ENCODE measurements around the gene BLM. TPM values are rescaled to one million over a fixed set of nuclear protein-coding genes. Genes with fewer than 3 reads are reported as not detected.

BLM gene
- total RNA-seq, 1 experiment from 2014 or later = 41.3 TPM

DNA sequence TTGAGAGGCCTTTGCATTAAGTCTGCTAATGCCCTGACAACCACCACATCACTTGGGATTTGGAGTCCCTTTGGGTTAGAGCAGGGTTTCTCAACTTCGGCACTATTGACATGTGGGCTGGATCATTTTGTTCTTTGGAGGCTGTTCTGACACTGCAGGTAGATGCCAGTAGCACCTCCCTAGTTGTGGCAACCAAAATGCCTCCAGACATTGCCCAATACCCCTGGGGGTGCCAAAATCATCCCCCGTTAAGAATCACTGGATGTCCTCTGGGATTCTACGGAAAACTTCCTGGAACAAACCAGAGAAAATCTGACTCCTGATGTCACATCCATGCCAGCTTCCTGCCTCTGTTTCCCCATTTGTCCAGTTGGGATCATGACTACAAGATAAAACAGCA is 37.2 kb upstream of the BLM start:
- Histone ChIP-seq H2BK15ac (ENCODE audit: low read depth, low read length) (no peak overlapping the region), H3K27ac (ENCODE audit: insufficient read length, low read depth, low read length) (no peak overlapping the region), H3K79me2 (ENCODE audit: insufficient read depth, low read length) (no peaks in the 10 kb centered on the region), H3K23ac (ENCODE audit: insufficient read length, low read depth, low read length) (no peak overlapping the region), H2BK120ac (ENCODE audit: low read depth, low read length, poor library complexity, severe bottlenecking) (no peak overlapping the region), H3K4ac (ENCODE audit: low read depth, low read length) (no peak overlapping the region), H3K14ac (ENCODE audit: insufficient read depth, low read length) (no peak overlapping the region), H3K23me2 (ENCODE audit: insufficient read length, low read depth, low read length, poor library complexity, severe bottlenecking) (no peaks in the 10 kb centered on the region), H3K9ac (ENCODE audit: extremely low read depth, insufficient read length, low read length) (no peak overlapping the region), H4K20me1 (ENCODE audit: control insufficient read depth, insufficient read depth, insufficient read length) (no peaks in the 10 kb centered on the region), H3K18ac (ENCODE audit: insufficient read length, low read depth, low read length) (no peak overlapping the region), H3K56ac (ENCODE audit: insufficient read length, low read depth, low read length) (no peak overlapping the region), H3K9me3 (ENCODE audit: control insufficient read depth, low read depth, low read length) (no peaks in the 10 kb centered on the region), H3K79me1 (ENCODE audit: insufficient read depth, low read depth, low read length, poor library complexity, severe bottlenecking) (no peaks in the 10 kb centered on the region), H3K27me3 (ENCODE audit: insufficient read depth, low read length) (no peaks in the 10 kb centered on the region), H2BK5ac (ENCODE audit: insufficient read length, low read length) (no peak overlapping the region), H2AK5ac (ENCODE audit: insufficient read length, low read length) (no peak overlapping the region), H2AFZ (ENCODE audit: low read length) (no peak overlapping the region), H2BK12ac (ENCODE audit: insufficient read length, low read depth, low read length) (no peak overlapping the region), H3K4me1 (ENCODE audit: insufficient read depth, low read length) (no peaks in the 10 kb centered on the region), H3T11ph (ENCODE audit: low read length) (no peak overlapping the region), H2BK20ac (ENCODE audit: low read depth, low read length, poor library complexity, severe bottlenecking) (no peak overlapping the region), H4K8ac (replicated peaks; ENCODE audit: insufficient read length, low read depth, low read length) (peak overlapping the region; percentile 38), H4K91ac (ENCODE audit: insufficient read length, low read depth, low read length) (no peak overlapping the region), H3K4me2 (ENCODE audit: insufficient read depth, insufficient read length, low read length) (no peak overlapping the region), H4K5ac (ENCODE audit: insufficient read length, low read depth, low read length) (no peak overlapping the region)
- no CpG with 5 or more reads among the region's 3 CpGs for WGBS (ENCODE audit: extremely low coverage, insufficient read length, low lambda C conversion rate)
- H3K4me3 Mint-ChIP-seq = no peak overlapping the region
- no peak overlapping the region for H3K27ac Mint-ChIP-seq
- no peak for DNase-seq
- no peak for TF ChIP-seq CTCF (conservative IDR thresholded peaks at IDR 0.05)
- H3K9me3 Mint-ChIP-seq = peaks cover 3% of the 10 kb centered on the region in 2 experiments; a peak in 1 of 5 replicates
- H3K36me3 Mint-ChIP-seq (ENCODE audit: insufficient read depth in 1 of 3, low read depth in 3 of 3) = no peaks in the 10 kb centered on the region
- peaks cover 6 to 7% of the 10 kb centered on the region in 2 experiments; a peak in 3 of 4 replicates for H3K4me1 Mint-ChIP-seq
- H3K27me3 Mint-ChIP-seq (ENCODE audit: low read depth) = no peaks in the 10 kb centered on the region; the same call in none of the 2 replicates

All from H9 (cell line).